ENCODE data around the gene SLC2A13.

SLC2A13 gene

DNA sequence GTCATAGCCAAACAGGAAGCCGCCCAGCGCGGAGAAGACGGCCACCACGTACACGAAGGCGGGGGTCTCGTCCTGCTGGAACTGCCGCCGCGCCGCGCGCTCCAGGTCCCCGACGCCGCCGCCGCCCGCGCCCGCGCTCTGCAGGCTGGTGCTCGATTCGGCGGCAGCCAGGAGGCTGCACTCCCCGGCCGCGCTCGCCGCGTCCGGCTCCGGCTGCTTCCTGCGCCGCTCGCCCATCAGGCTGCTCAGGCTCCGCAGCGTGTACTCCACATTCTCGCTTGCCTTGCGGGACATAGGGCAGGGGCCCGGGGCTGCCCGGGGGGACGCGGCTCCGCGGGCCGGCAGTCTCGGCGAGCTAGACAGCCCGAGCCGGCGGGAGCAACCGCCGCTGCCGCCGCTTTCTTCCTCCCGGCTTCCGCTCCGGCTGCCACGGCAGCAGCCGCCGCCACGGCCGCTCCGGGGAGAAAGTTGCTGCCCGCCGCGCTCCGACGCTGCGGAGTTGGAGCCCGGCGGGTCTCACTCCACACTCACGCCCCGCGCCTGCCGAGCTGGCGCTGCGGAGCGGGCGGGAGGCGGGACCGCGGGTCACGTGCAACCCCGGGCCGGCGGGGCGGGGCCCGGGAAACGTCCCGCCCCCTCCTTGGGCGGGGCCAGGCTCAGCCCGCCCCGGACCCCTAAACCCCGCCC lies at the start of gene SLC2A13:
SLC2A13 (minus strand) TSS at position 567 of the 687 bp plus-strand sequence; CDS start at position 294, 273 bp downstream.
- DNase-seq (ENCODE audit: low read depth, low spot score) = no peak
- no peak within 1 kb of the TSS for H3K27ac ChIP-seq

GRCh38 chr12:40154381-40154780 lies 48.5 kb upstream of the SLC2A13 start:
- H3K27ac ChIP-seq = no peak overlapping the region
- DNase-seq (ENCODE audit: low read depth, low spot score) = no peak

DNA sequence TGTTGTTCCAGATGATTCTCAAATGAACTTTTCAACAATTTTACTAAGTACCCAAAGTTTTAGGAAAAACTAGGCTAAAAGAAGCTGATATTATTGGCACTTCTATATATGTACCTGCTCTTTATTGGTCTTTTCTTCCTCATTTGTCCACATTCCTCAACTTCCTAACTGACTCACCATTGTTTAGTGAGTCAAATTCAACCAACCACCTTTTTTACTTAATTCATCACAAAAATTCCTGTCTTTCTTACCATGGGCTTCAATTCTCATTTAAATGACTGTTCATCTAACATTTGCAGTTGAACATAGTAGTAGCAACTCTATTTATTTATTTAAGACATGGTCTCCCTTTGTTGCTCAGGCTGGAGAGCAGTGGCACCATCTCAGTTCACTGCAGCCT lies 47.6 kb upstream of the SLC2A13 start:
- no peak for DNase-seq (ENCODE audit: low read depth, low spot score)
- no peak overlapping the region for H3K27ac ChIP-seq

DNA sequence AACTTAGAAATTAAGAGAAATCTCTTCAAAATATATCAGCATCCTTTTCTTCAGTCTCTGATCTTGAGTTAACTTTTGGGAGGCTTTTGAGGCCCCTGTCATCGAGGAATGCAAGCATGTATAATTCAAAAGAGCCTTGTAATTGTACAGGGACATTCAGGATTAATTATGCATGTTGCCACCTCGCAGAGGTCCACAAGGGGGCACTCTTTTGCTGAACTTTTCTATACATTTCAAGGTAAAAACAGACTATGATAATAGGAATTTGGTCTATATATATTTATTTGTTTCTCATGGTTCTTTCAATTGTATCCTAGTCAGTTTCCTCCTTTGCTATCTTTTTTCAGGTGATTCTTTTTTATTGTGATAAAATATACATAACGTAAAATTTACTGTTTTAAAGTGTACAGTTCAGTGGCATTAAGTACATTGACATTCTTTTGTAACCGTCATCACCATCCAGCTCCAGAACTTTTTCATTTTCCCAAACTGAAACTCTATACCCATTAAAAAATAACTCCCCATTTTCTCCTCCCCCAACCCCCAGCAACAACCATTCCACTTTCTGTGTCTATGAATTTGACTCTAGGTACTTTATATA lies 47.0 kb upstream of the SLC2A13 start:
- no peak for DNase-seq (ENCODE audit: low read depth, low spot score)

GRCh38 chr12:40149673-40150260 lies 43.9 kb upstream of the SLC2A13 start:
- no peak for DNase-seq (ENCODE audit: low read depth, low spot score)
- no peak overlapping the region for H3K27ac ChIP-seq

More for the DNA sequence above, 47.0 kb upstream of the SLC2A13 start:
- no peak overlapping the region for H3K27ac ChIP-seq

DNA sequence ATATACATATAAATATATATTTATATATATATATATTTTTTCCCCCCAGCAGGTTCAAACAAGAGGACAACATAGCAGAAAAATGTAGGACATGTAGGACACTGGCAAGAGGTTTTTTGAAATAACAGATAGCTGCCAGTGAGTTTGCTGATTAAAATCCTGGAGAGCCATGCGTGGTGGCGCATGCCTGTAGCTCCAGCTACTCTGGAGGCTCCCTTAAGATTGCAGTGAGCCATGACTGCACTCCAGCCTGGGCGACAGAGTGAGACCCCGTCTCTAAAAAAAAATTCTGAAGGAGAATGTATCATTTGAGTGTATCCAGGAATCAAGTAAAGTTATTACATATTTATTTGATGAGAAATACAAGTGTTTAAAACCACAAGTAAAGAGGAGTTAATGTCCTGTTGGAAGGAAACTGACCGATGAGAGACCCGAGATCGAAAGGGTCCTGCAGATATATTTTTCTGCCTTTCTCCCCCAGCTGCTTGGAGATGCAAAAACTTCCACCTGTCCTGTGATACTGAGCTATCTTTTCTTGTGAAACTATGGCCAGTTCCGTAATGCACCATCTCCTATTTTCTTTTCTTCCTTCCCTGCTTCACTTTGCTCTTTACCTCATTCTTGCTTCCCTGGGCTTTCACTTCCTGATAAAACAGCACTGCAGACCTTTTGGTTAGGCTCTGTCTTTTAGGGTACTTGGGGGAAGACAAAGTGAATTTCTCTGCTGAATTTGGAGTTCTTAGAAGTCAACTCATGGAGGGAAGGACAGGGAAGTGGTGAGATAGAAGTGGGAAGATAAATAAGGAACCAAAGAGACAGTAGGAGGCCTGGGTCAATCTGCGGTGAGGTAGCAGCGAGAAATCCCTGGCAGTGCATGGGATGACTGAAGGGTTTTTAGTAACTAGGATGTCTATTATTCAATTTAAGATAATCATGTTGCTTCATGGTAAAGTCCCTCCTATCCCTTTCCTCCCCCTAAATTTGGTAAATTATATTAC lies 41.2 kb upstream of the SLC2A13 start:
- DNase-seq (ENCODE audit: low read depth, low spot score) = no peak
- no peak overlapping the region for H3K27ac ChIP-seq

- H3K27ac ChIP-seq = no peak overlapping the region
Measured at GRCh38 chr12:40145896-40146295, 40.0 kb upstream of the SLC2A13 start.

GRCh38 chr12:40144023-40144422 lies 38.1 kb upstream of the SLC2A13 start:
- H3K27ac ChIP-seq = no peak overlapping the region

More at GRCh38 chr12:40145896-40146295, 40.0 kb upstream of the SLC2A13 start:
- no peak for DNase-seq (ENCODE audit: low read depth, low spot score)

DNA sequence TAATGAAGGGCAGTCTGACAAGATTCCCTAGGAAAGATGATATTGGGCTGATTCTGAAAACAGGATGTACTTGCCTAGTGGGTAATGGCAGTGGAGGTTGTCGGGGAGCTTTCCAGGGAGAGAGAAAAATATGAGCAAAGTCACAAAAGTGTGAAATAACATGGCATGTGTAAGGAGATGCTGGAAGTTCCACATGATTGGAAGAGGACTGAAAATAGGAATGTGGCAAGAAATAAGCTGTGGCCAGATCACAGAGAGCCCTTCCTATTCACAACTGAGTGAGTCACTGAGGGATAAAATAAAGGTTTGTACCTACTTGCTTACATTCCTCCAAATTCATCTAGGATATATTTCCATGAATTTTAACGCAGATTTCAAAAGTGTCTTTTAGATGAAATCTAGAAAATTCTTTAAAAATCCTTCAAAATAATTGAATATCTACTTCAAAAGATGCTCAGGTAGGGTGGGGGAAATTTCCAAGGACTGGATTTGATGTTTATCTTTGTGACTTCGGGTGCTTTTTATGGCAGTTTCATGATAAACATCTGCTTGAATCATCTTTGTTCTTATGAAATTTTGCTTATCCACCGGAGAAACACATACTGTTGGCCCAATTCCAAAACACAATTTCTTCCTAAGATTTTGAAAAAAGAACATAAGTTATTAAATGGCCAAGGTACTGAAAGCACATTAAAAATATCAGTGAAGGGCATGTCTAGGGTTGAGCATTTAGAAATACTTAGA lies 36.3 kb upstream of the SLC2A13 start:
- no peak for DNase-seq (ENCODE audit: low read depth, low spot score)
- peak overlapping the region; percentile 10 for H3K27ac ChIP-seq

More at GRCh38 chr12:40144023-40144422, 38.1 kb upstream of the SLC2A13 start:
- no peak for DNase-seq (ENCODE audit: low read depth, low spot score)

DNA sequence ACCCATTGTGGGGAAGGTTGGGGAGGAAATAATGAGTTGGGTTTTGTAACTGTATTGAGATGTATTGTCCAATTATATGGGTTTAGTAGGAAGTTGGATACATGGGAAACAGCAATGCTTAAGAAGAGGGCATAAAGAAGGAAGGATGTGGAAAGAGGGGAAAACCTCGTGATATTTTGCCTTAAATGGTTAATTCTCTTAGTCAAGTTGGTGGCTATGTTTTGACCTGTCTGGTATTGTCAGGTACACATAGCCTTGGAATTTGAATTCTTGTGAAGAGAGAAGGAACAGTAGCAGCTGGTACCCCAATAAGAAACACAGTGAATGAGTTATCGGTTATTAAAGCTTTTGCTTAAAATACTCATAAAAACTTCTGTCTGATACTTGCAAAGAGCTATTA lies 32.6 kb upstream of the SLC2A13 start:
- no peak overlapping the region for H3K27ac ChIP-seq
- no peak for DNase-seq (ENCODE audit: low read depth, low spot score)

- H3K27ac ChIP-seq = peak overlapping the region; percentile 55
- DNase-seq (ENCODE audit: low read depth, low spot score) = peak; percentile 70
Measured at GRCh38 chr12:40137252-40137651, 31.4 kb upstream of the SLC2A13 start.

GRCh38 chr12:40127408-40127807 lies 21.5 kb upstream of the SLC2A13 start:
- no peak for DNase-seq (ENCODE audit: low read depth, low spot score)
- no peak overlapping the region for H3K27ac ChIP-seq

DNA sequence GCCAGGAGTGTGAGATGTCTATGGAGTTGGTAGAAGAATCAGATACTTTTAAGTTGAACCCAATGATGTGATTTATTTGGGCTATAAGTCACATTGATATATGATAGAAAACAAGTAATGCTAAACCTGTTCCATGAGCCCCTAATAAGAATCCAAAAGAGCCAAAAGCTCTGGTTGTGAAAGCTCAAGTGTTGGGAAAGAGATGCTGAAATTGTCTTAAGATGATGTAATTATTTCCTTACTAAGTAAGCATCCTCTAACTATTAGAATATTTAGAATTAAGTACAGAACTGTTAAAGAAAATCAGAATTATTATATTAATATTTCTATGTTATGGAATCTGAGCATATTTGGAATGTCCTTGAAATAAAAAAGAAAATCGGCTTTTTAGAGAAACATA lies 17.6 kb upstream of the SLC2A13 start:
- H3K27ac ChIP-seq = no peak overlapping the region
- no peak for DNase-seq (ENCODE audit: low read depth, low spot score)

GRCh38 chr12:40122842-40123241 lies 17.0 kb upstream of the SLC2A13 start:
- no peak for DNase-seq (ENCODE audit: low read depth, low spot score)
- H3K27ac ChIP-seq = no peak overlapping the region

GRCh38 chr12:40117818-40118217 lies 11.9 kb upstream of the SLC2A13 start:
- DNase-seq (ENCODE audit: low read depth, low spot score) = no peak
- no peak overlapping the region for H3K27ac ChIP-seq

GRCh38 chr12:40110586-40110985 lies 4.7 kb upstream of the SLC2A13 start:
- no peak overlapping the region for H3K27ac ChIP-seq
- no peak for DNase-seq (ENCODE audit: low read depth, low spot score)

DNA sequence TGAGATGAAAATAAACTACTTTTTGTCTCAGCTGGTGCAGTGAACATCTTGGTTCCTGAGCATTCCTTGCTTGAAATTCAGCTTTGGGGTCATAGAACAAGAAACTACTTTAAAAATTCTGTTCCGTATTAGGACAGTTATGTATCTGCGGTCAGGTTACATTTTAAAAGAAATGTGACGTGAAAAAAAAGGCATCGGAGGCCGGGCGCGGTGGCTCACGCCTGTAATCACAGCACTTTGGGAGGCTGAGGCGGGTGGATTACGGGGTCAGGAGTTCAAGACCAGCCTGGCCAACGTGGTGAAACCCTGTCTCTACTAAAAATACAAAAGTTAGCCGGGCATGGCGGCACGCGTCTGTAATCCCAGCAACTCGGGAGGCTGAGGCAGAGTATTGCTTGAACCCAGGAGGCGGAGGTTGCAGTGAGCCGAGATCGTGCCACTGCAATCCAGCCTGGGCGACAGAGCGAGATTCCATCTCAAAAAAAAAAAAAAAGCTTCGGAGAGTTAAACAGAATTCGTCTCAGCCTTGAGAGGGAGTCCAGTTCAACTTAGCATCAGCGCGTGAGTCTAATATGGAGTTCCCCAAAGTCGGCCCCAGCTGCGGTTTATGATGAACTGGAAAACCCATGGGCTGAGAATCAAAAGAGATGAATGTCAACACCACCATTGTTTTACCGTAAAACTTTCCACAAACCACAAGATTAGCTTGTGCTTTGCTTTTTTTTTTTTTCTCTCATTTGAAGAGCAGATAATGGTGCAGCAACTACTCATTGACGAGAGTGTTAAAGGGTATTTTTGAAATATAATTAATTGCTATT lies 2.1 kb upstream of the SLC2A13 start:
- no peak overlapping the region for H3K27ac ChIP-seq
- DNase-seq (ENCODE audit: low read depth, low spot score) = no peak

DNA sequence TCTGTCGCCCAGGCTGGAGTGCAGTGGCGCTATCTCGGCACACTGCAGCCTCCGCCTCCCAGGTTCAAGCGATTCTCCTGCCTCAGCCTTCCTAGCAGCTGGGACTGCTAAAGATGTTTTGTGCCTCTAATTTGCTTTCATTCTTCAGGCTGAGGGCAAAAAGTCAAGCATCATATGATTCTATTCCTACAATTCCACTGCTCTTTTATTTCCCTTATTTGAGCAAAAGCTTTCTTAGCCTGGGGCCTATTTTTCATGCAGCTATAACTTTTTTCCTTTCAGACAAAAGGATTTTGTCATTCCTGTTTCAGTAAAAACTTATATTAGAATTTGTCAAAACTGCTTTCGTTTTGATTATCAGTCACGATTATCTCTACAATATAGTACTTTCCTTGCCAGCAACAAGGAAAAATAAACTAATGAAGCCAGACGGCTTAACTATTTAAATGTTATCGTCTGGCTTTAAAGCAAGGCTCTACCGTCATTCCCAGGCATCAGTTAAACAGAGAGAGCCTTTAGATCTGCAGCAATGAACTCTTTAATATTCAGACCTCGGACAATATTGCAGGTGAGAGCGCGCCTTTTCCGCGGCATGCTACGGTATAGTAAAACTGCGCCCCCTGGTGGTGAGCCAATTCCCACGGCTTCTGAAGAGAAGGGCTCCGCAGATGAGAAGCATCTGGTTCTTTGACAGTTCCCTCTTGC lies 1.4 kb upstream of the SLC2A13 start:
- DNase-seq (ENCODE audit: low read depth, low spot score) = no peak
- no peak overlapping the region for H3K27ac ChIP-seq

All from epithelial cell of prostate (primary cell).